ENCODE data around the gene GDPD5. TPM values are rescaled to one million over a fixed set of nuclear protein-coding genes. Genes with fewer than 3 reads are reported as not detected.
A peak's percentile ranks its signal among the peaks of the same experiment; 100 is the strongest.

GDPD5 gene
- total and polyA plus RNA-seq, 9 of the 15 experiments (the other 6 are each of a cell fraction or from before 2014, with no cell fraction given): 0.32 to 27.3 (median 8.0) TPM

DNA sequence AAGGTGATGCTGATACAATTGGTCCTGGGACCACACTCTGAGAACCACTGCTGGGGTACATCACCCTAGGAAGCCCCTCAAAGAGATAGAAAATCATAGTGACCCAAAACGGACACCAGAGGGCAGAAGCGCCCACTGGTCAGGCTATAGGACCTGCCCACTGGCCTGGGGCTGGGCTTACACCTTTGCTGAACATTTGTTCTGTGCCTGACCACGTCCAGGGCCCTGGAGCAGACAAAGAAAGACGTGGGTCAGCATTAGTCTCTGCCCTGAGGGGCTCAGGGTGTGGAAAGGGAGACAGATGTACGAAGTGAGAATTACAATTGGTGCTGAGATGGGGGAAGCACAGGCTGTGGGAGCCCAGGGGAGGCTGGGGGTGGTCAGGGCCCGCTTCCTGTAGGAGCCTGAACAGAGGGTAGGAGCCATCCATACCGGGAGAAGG lies 21.9 kb upstream of the GDPD5 start (continued):
- no peak for TF ChIP-seq ZNF121 (CRISPR knock-in tag; conservative IDR thresholded peaks at IDR 0.05)
- TF ChIP-seq, protein P1, sequence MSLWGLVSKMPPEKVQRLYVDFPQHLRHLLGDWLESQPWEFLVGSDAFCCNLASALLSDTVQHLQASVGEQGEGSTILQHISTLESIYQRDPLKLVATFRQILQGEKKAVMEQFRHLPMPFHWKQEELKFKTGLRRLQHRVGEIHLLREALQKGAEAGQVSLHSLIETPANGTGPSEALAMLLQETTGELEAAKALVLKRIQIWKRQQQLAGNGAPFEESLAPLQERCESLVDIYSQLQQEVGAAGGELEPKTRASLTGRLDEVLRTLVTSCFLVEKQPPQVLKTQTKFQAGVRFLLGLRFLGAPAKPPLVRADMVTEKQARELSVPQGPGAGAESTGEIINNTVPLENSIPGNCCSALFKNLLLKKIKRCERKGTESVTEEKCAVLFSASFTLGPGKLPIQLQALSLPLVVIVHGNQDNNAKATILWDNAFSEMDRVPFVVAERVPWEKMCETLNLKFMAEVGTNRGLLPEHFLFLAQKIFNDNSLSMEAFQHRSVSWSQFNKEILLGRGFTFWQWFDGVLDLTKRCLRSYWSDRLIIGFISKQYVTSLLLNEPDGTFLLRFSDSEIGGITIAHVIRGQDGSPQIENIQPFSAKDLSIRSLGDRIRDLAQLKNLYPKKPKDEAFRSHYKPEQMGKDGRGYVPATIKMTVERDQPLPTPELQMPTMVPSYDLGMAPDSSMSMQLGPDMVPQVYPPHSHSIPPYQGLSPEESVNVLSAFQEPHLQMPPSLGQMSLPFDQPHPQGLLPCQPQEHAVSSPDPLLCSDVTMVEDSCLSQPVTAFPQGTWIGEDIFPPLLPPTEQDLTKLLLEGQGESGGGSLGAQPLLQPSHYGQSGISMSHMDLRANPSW (CRISPR knock-in tag; IDR thresholded peaks at IDR 0.05): no peak
- TF ChIP-seq, protein P2, sequence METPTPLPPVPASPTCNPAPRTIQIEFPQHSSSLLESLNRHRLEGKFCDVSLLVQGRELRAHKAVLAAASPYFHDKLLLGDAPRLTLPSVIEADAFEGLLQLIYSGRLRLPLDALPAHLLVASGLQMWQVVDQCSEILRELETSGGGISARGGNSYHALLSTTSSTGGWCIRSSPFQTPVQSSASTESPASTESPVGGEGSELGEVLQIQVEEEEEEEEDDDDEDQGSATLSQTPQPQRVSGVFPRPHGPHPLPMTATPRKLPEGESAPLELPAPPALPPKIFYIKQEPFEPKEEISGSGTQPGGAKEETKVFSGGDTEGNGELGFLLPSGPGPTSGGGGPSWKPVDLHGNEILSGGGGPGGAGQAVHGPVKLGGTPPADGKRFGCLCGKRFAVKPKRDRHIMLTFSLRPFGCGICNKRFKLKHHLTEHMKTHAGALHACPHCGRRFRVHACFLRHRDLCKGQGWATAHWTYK (CRISPR knock-in tag; IDR thresholded peaks at IDR 0.05): 0 out of 2 replicates have a peak, but pooled peaks have one; percentile 24
- TF ChIP-seq, protein P3, sequence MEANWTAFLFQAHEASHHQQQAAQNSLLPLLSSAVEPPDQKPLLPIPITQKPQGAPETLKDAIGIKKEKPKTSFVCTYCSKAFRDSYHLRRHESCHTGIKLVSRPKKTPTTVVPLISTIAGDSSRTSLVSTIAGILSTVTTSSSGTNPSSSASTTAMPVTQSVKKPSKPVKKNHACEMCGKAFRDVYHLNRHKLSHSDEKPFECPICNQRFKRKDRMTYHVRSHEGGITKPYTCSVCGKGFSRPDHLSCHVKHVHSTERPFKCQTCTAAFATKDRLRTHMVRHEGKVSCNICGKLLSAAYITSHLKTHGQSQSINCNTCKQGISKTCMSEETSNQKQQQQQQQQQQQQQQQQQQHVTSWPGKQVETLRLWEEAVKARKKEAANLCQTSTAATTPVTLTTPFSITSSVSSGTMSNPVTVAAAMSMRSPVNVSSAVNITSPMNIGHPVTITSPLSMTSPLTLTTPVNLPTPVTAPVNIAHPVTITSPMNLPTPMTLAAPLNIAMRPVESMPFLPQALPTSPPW (CRISPR knock-in tag; IDR thresholded peaks at IDR 0.05): peak; percentile 49; the same call in 1 of the 2 replicates
- no peak for TF ChIP-seq CCNT2 (IDR thresholded peaks at IDR 0.05; ENCODE audit: borderline replicate concordance, extremely low read depth, insufficient read length, low read depth, low read length)
- TF ChIP-seq HDAC8 (tag; IDR thresholded peaks at IDR 0.05): no peak
- TF ChIP-seq, protein P4, sequence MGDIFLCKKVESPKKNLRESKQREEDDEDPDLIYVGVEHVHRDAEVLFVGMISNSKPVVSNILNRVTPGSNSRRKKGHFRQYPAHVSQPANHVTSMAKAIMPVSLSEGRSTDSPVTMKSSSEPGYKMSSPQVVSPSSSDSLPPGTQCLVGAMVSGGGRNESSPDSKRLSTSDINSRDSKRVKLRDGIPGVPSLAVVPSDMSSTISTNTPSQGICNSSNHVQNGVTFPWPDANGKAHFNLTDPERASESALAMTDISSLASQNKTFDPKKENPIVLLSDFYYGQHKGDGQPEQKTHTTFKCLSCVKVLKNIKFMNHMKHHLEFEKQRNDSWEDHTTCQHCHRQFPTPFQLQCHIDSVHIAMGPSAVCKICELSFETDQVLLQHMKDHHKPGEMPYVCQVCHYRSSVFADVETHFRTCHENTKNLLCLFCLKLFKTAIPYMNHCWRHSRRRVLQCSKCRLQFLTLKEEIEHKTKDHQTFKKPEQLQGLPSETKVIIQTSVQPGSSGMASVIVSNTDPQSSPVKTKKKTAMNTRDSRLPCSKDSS (IDR thresholded peaks at IDR 0.05; ENCODE audit: low read depth, partially characterized antibody): no peak
- peak; percentile 84 for TF ChIP-seq CC2D1A (IDR thresholded peaks at IDR 0.05)
- TF ChIP-seq, protein P5, sequence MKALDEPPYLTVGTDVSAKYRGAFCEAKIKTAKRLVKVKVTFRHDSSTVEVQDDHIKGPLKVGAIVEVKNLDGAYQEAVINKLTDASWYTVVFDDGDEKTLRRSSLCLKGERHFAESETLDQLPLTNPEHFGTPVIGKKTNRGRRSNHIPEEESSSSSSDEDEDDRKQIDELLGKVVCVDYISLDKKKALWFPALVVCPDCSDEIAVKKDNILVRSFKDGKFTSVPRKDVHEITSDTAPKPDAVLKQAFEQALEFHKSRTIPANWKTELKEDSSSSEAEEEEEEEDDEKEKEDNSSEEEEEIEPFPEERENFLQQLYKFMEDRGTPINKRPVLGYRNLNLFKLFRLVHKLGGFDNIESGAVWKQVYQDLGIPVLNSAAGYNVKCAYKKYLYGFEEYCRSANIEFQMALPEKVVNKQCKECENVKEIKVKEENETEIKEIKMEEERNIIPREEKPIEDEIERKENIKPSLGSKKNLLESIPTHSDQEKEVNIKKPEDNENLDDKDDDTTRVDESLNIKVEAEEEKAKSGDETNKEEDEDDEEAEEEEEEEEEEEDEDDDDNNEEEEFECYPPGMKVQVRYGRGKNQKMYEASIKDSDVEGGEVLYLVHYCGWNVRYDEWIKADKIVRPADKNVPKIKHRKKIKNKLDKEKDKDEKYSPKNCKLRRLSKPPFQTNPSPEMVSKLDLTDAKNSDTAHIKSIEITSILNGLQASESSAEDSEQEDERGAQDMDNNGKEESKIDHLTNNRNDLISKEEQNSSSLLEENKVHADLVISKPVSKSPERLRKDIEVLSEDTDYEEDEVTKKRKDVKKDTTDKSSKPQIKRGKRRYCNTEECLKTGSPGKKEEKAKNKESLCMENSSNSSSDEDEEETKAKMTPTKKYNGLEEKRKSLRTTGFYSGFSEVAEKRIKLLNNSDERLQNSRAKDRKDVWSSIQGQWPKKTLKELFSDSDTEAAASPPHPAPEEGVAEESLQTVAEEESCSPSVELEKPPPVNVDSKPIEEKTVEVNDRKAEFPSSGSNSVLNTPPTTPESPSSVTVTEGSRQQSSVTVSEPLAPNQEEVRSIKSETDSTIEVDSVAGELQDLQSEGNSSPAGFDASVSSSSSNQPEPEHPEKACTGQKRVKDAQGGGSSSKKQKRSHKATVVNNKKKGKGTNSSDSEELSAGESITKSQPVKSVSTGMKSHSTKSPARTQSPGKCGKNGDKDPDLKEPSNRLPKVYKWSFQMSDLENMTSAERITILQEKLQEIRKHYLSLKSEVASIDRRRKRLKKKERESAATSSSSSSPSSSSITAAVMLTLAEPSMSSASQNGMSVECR (CRISPR knock-in tag; IDR thresholded peaks at IDR 0.05): no peak
- TF ChIP-seq MYC (IDR thresholded peaks at IDR 0.05; ENCODE audit: low read depth, low read length): no peak
- TF ChIP-seq MYC (CRISPR knock-in tag; IDR thresholded peaks at IDR 0.05; ENCODE audit: borderline replicate concordance, low read depth): no peak
- no peak for TF ChIP-seq GATA2 (CRISPR knock-in tag; IDR thresholded peaks at IDR 0.05)
- TF ChIP-seq RCOR1 (IDR thresholded peaks at IDR 0.05; ENCODE audit: borderline replicate concordance in 1 of 2, low read depth in 2 of 2, low read length in 2 of 2): peak in 1 of 2 experiments; percentile 44; a peak in 1 of 4 replicates
- no peak for TF ChIP-seq RUNX1 (IDR thresholded peaks at IDR 0.05; ENCODE audit: low read depth)
- no peak for TF ChIP-seq SRF (CRISPR knock-in tag; IDR thresholded peaks at IDR 0.05)
